Coronary artery (tissue), 2 donors: ENCODE measurements around the gene ZBTB20.

ENCODE experiments used
- DNase-seq: peaks from one replicate; pipeline ENCODE4 v3.0.0-alpha.2; 2017; ENCODE audit warnings: low spot score
- H3K27ac ChIP-seq, 2 donors: fragments of 200-600 bp; sonication (generic); one replicate each; pipeline ENCODE4 v1.5.1; 2016 to 2019
- H3K4me3 ChIP-seq: fragments of 200-600 bp; sonication (generic); 2 replicates; pipeline ENCODE4 v1.5.1; 2016; ENCODE audit warnings: mild to moderate bottlenecking, moderate library complexity
- CTCF ChIP-seq: fragments of 200-600 bp; sonication (generic); IDR thresholded peaks from one replicate; pipeline ENCODE4 v1.5.1; 2019; ENCODE audit warnings: antibody characterized with exemption

The ZBTB20 gene

GRCh38 chr3:114712728-114713492 is 434.2 kb downstream of the ZBTB20 start:
- Histone ChIP-seq H3K4me3 (no peak overlapping the region), H3K27ac (peak overlapping the region in 1 of 2 donors; percentile 39)
- no peak for TF ChIP-seq CTCF
- no peak for DNase-seq

GRCh38 chr3:114711321-114711886 is 435.7 kb downstream of the ZBTB20 start:
- Histone ChIP-seq H3K4me3 (no peak overlapping the region), H3K27ac (no peak overlapping the region)
- no peak for DNase-seq
- no peak for TF ChIP-seq CTCF

GRCh38 chr3:114709102-114709501 is 438.0 kb downstream of the ZBTB20 start:
- no peak for TF ChIP-seq CTCF
- no peak for DNase-seq

GRCh38 chr3:114707252-114707860 is 439.7 kb downstream of the ZBTB20 start:
- Histone ChIP-seq H3K4me3 (no peak overlapping the region), H3K27ac (no peak overlapping the region)
- TF ChIP-seq CTCF, result no peak
- DNase-seq, result no peak

More at GRCh38 chr3:114709102-114709501, 438.0 kb downstream of the ZBTB20 start:
- H3K27ac ChIP-seq, result no peak overlapping the region
- H3K4me3 ChIP-seq, result no peak overlapping the region

- H3K27ac ChIP-seq, result no peak overlapping the region
- DNase-seq, result no peak
- no peak for TF ChIP-seq CTCF
- H3K4me3 ChIP-seq, result no peak overlapping the region
These were observed 440.4 kb downstream of the ZBTB20 start for GRCh38 chr3:114706591-114707232.

GRCh38 chr3:114700637-114701234 is 446.4 kb downstream of the ZBTB20 start:
- TF ChIP-seq CTCF, result no peak
- DNase-seq, result no peak
- Histone ChIP-seq H3K27ac (no peak overlapping the region), H3K4me3 (no peak overlapping the region)
